BJ (cell line): ENCODE results near the gene RUNX1. TPM values are rescaled to one million over a fixed set of nuclear protein-coding genes. Genes with fewer than 3 reads are reported as not detected.

Experiments used
- CTCF ChIA-PET: fragments of 350-600 bp; formaldehyde crosslinking; extraction: SDS; loops from one replicate; lab custom pipeline; 2021; ENCODE audit warnings: antibody characterized with exemption, inconsistent platforms; lab: Yijun Ruan, JAX
- POLR2A ChIA-PET: fragments of 300-600 bp; sonication (Branson Sonifier 250); formaldehyde crosslinking; extraction: SDS; loops from one replicate; lab custom pipeline; 2021; ENCODE audit warnings: antibody characterized with exemption; lab: Charles Lee
- DNase-seq: peaks from one replicate; pipeline ENCODE4 v3.0.0-alpha.2; 2011; ENCODE audit warnings: low read depth
- H3K27me3 ChIP-seq: 2 replicates; pipeline ENCODE4 v1.6.0; 2011; ENCODE audit warnings: low read length; ENCODE audit not compliant: control insufficient read depth, insufficient read depth
- H3K36me3 ChIP-seq: 2 replicates; pipeline ENCODE4 v1.5.1; 2011; ENCODE audit warnings: low read length; ENCODE audit not compliant: control insufficient read depth, insufficient read depth
- H3K4me3 ChIP-seq: 2 replicates; pipeline ENCODE4 v1.5.1; 2011; ENCODE audit warnings: low read depth, mild to moderate bottlenecking, control low read depth, low read length
- polyA plus RNA-seq: library from polyadenylated mRNA; depleted of rRNA; stranded (reverse); fragments of >200 nt; gene quantifications from 2 replicates; pipeline ENCODE4 v1.2.3, GENCODE V29; 2011
- TF ChIP-seq, protein P1 (sequence below): IDR thresholded peaks from 2 replicates; pipeline ENCODE4 v1.5.1; 2011; ENCODE audit warnings: low read depth, mild to moderate bottlenecking, control low read depth, inconsistent platforms, low read length, moderate library complexity; ENCODE audit not compliant: insufficient read depth

Gene RUNX1
- polyA plus RNA-seq, 1 experiment = 36.1 TPM

DNA sequence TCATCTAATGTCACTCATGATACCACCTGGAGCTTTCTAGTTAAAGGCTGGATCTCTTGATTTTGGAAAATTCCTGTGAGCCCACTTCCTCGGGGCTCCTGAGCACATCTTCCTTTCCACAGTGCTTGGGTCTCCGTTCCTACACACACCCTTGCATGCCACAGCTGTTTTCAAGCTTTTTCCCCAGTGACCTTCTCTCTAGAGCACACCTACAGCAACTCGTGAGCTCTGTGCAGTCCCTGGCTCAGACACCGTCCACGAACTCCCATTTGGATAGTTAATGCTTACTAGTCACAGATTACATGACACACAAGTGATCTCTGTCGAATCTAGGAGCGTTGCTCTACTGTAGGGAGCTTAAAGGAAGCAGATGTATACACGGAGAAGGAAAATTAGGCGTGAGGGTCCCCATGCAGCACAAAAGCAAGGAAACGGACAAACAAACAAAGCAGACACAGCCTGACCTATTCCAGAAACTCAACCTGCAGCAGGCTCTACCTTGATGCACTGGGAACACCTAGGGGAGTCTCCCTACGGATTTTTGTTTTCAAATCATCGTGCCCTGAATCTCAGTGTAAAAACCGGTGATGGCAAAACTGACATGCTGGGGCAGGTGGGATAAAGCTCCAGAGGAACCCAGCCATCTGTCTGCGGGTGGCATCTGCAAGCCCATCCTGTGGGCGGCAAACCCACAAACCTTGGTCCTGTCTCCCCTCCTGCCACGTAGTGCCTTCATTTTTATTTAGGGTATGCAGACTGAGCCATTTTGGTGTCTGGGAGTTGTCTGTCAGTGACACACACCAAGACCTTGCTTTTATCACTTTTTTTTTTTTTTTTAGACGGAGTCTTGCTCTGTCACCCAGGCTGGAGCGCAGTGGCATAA, 177.8 kb downstream of the RUNX1 start:
- CTCF ChIA-PET = no interaction called here

GRCh38 chr21:34870246-34870645, 178.9 kb downstream of the RUNX1 start:
- no peak for DNase-seq
- no peak overlapping the region for H3K4me3 ChIP-seq
- ChIA-PET CTCF (interaction anchor here (1.0 kb wide), 1 partner anchor 10 kb away, joined by 3 read pairs; no protein-coding TSS in a partner anchor), POLR2A (no interaction called here)
- H3K36me3 ChIP-seq = peaks cover 57% of the 10 kb centered on the region
- no peaks in the 10 kb centered on the region for H3K27me3 ChIP-seq
- TF ChIP-seq, protein P1, sequence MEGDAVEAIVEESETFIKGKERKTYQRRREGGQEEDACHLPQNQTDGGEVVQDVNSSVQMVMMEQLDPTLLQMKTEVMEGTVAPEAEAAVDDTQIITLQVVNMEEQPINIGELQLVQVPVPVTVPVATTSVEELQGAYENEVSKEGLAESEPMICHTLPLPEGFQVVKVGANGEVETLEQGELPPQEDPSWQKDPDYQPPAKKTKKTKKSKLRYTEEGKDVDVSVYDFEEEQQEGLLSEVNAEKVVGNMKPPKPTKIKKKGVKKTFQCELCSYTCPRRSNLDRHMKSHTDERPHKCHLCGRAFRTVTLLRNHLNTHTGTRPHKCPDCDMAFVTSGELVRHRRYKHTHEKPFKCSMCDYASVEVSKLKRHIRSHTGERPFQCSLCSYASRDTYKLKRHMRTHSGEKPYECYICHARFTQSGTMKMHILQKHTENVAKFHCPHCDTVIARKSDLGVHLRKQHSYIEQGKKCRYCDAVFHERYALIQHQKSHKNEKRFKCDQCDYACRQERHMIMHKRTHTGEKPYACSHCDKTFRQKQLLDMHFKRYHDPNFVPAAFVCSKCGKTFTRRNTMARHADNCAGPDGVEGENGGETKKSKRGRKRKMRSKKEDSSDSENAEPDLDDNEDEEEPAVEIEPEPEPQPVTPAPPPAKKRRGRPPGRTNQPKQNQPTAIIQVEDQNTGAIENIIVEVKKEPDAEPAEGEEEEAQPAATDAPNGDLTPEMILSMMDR = no peak

More for the DNA sequence above, 177.8 kb downstream of the RUNX1 start:
- Histone ChIP-seq H3K27me3 (no peaks in the 10 kb centered on the region), H3K36me3 (peaks cover 53% of the 10 kb centered on the region), H3K4me3 (no peak overlapping the region)
- no peak for DNase-seq
- POLR2A ChIA-PET = interaction anchor here (0.6 kb wide), 1 partner anchor 529 kb away, joined by 3 read pairs; no protein-coding TSS in a partner anchor
- TF ChIP-seq, protein P1 = no peak

- peaks cover 59% of the 10 kb centered on the region for H3K36me3 ChIP-seq
- ChIA-PET POLR2A (no interaction called here), CTCF (interaction anchor here (0.9 to 1.0 kb wide), 2 partner anchors 11 to 12 kb away, joined by 3 read pairs; no protein-coding TSS in a partner anchor)
- DNase-seq = no peak
- TF ChIP-seq, protein P1 = no peak
- H3K27me3 ChIP-seq = no peaks in the 10 kb centered on the region
- no peak overlapping the region for H3K4me3 ChIP-seq
Observed at GRCh38 chr21:34869545-34869944, 179.6 kb downstream of the RUNX1 start.

DNA sequence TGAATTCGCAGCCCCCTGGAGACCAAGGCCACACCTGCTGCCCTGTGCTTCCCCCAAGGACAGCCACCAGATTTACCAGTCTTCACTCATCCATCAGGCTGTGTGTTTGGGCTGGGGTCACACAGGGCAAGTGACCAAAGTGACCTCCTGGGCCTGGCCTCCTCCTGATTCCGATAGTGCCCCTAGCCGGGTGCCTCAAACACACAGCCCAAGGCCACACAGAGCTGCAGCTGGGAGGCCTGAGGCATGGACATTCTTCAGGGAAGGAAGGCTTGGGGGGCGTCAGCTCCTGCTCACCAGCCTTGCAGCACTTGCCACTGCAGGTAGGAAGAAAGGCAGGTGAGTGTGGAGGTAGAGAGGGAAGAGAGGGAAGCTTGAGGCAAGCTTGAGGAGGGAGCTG, 181.3 kb downstream of the RUNX1 start:
- POLR2A ChIA-PET = interaction anchor here (0.9 kb wide), 1 partner anchor 22 kb away, joined by 3 read pairs; no protein-coding TSS in a partner anchor

More for the DNA sequence above, 181.3 kb downstream of the RUNX1 start:
- DNase-seq = no peak
- TF ChIP-seq, protein P1 = no peak
- CTCF ChIA-PET = interaction anchor here (0.8 to 1.5 kb wide), 5 partner anchors 9 to 124 kb away, joined by 3 to 4 read pairs (median 3); no protein-coding TSS in a partner anchor
- H3K4me3 ChIP-seq = no peak overlapping the region
- H3K27me3 ChIP-seq = no peaks in the 10 kb centered on the region
- peaks cover 62% of the 10 kb centered on the region for H3K36me3 ChIP-seq
